Ishikawa (cell line): ENCODE results near the gene TGM1.

ENCODE experiments used
- CEBPB ChIP-seq: IDR thresholded peaks from 2 replicates; pipeline ENCODE4 v1.6.1; 2012
- CREB1 ChIP-seq: IDR thresholded peaks from 2 replicates; pipeline ENCODE4 v1.6.1; 2012; ENCODE audit warnings: low read depth
- EGR1 ChIP-seq: IDR thresholded peaks from 2 replicates; pipeline ENCODE4 v1.6.1; 2012
- EP300 ChIP-seq: IDR thresholded peaks from 2 replicates; pipeline ENCODE4 v1.6.1; 2012; ENCODE audit warnings: borderline replicate concordance
- FOXM1 ChIP-seq: IDR thresholded peaks from 2 replicates; pipeline ENCODE4 v1.6.1; 2012; ENCODE audit warnings: low read depth, borderline replicate concordance
- MAX ChIP-seq: IDR thresholded peaks from 2 replicates; pipeline ENCODE4 v1.6.1; 2012
- NFIC ChIP-seq: IDR thresholded peaks from 2 replicates; pipeline ENCODE4 v1.6.1; 2012
- RAD21 ChIP-seq: IDR thresholded peaks from 2 replicates; pipeline ENCODE4 v1.6.1; 2012; ENCODE audit warnings: low read depth
- TAF1 ChIP-seq: IDR thresholded peaks from 2 replicates; pipeline ENCODE4 v1.6.1; 2012; ENCODE audit warnings: low read depth, mild to moderate bottlenecking
- TCF12 ChIP-seq: IDR thresholded peaks from 2 replicates; pipeline ENCODE4 v1.6.1; 2012; ENCODE audit warnings: low read depth
- TEAD4 ChIP-seq: IDR thresholded peaks from 2 replicates; pipeline ENCODE4 v1.6.1; 2012
- USF1 ChIP-seq: IDR thresholded peaks from 2 replicates; pipeline ENCODE4 v1.6.1; 2012
- YY1 ChIP-seq: IDR thresholded peaks from 2 replicates; pipeline ENCODE4 v1.6.1; 2012; ENCODE audit warnings: low read depth
- ZBTB7A ChIP-seq: IDR thresholded peaks from 2 replicates; pipeline ENCODE4 v1.6.1; 2012; ENCODE audit warnings: low read depth
- TF ChIP-seq, protein P1 (sequence below): IDR thresholded peaks from 2 replicates; pipeline ENCODE4 v1.6.1; 2012; ENCODE audit warnings: low read depth, mild to moderate bottlenecking

TGM1 gene

GRCh38 chr14:24211311-24211710 lies 51.7 kb downstream of the TGM1 start:
- no peak for TF ChIP-seq TAF1
- no peak for TF ChIP-seq YY1
- TF ChIP-seq EGR1: no peak
- TF ChIP-seq USF1: no peak
- TF ChIP-seq, protein P1, sequence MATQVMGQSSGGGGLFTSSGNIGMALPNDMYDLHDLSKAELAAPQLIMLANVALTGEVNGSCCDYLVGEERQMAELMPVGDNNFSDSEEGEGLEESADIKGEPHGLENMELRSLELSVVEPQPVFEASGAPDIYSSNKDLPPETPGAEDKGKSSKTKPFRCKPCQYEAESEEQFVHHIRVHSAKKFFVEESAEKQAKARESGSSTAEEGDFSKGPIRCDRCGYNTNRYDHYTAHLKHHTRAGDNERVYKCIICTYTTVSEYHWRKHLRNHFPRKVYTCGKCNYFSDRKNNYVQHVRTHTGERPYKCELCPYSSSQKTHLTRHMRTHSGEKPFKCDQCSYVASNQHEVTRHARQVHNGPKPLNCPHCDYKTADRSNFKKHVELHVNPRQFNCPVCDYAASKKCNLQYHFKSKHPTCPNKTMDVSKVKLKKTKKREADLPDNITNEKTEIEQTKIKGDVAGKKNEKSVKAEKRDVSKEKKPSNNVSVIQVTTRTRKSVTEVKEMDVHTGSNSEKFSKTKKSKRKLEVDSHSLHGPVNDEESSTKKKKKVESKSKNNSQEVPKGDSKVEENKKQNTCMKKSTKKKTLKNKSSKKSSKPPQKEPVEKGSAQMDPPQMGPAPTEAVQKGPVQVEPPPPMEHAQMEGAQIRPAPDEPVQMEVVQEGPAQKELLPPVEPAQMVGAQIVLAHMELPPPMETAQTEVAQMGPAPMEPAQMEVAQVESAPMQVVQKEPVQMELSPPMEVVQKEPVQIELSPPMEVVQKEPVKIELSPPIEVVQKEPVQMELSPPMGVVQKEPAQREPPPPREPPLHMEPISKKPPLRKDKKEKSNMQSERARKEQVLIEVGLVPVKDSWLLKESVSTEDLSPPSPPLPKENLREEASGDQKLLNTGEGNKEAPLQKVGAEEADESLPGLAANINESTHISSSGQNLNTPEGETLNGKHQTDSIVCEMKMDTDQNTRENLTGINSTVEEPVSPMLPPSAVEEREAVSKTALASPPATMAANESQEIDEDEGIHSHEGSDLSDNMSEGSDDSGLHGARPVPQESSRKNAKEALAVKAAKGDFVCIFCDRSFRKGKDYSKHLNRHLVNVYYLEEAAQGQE: no peak
- TF ChIP-seq FOXM1: no peak
- no peak for TF ChIP-seq TEAD4
- no peak for TF ChIP-seq NFIC
- no peak for TF ChIP-seq RAD21
- no peak for TF ChIP-seq CEBPB
- TF ChIP-seq EP300: no peak
- no peak for TF ChIP-seq MAX
- no peak for TF ChIP-seq CREB1
- TF ChIP-seq TCF12: no peak
- no peak for TF ChIP-seq ZBTB7A

DNA sequence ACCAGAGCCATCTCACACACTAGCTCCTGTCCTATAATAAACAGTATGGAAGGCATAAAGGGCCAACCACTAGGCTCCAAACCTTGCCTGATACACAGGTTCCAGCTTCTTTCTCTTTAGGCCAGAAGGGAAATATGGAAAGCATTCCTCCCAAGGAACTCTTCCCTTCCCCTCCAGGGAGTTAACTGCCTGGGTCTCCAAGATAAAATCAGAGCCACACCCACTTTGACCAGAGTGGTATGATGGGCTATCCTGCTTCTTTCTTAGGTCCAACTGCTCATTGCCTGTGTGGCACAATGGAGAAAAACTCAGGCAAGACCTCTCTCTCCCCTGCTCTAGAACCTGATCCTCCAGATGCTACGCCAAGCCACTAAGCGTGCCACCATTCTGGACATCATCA lies 55.4 kb downstream of the TGM1 start:
- TF ChIP-seq TEAD4 (no peak), TAF1 (no peak), USF1 (no peak), NFIC (no peak), RAD21 (no peak), FOXM1 (no peak), CEBPB (no peak), EGR1 (no peak), CREB1 (no peak), YY1 (no peak), TCF12 (no peak)
- TF ChIP-seq, protein P1: no peak

GRCh38 chr14:24207104-24207551 lies 55.8 kb downstream of the TGM1 start:
- TF ChIP-seq NFIC (no peak), TAF1 (no peak), TCF12 (no peak), EGR1 (no peak), YY1 (no peak), RAD21 (no peak), USF1 (no peak), TEAD4 (no peak), CEBPB (no peak), MAX (no peak), CREB1 (no peak), EP300 (no peak), ZBTB7A (no peak), FOXM1 (no peak)
- TF ChIP-seq, protein P1: no peak
